K562 (cell line): ENCODE data around the gene BLVRA. TPM values are rescaled to one million over a fixed set of nuclear protein-coding genes. Genes with fewer than 3 reads are reported as not detected.

Experiments
- ATF7 ChIP-seq: fragments of 450-650 bp; IDR thresholded peaks from 2 replicates; pipeline ENCODE4 v1.7.1; 2014; ENCODE audit warnings: mild to moderate bottlenecking, moderate library complexity
- CHD2 ChIP-seq: IDR thresholded peaks from 2 replicates; pipeline ENCODE4 v1.6.1; 2011; ENCODE audit warnings: low read depth, low read length
- HBP1 ChIP-seq: fragments of 450-650 bp; formaldehyde crosslinking; IDR thresholded peaks from 2 replicates; pipeline ENCODE4 v1.4.0; 2022; ENCODE audit warnings: missing genetic modification characterization
- NR0B1 ChIP-seq: fragments of 450-650 bp; IDR thresholded peaks from one replicate; pipeline ENCODE4 v1.6.1; 2018; ENCODE audit warnings: mild to moderate bottlenecking, moderate library complexity; ENCODE audit not compliant: partially characterized antibody
- POLR2AphosphoS5 ChIP-seq: IDR thresholded peaks from 2 replicates; pipeline ENCODE4 v1.6.1; 2011; ENCODE audit warnings: mild to moderate bottlenecking, low read depth, low read length, moderate library complexity; ENCODE audit not compliant: control insufficient read depth, insufficient read depth
- POLR3A ChIP-seq: IDR thresholded peaks from 2 replicates; pipeline ENCODE4 v1.6.1; 2011; ENCODE audit warnings: borderline replicate concordance, mild to moderate bottlenecking, moderate library complexity; ENCODE audit not compliant: insufficient read length, insufficient read depth; ENCODE audit errors: extremely low read depth
- RBBP5 ChIP-seq: fragments of 200-600 bp; sonication (generic); IDR thresholded peaks from 2 replicates; pipeline ENCODE4 v1.6.1; 2012; ENCODE audit warnings: borderline replicate concordance, mild to moderate bottlenecking, low read length, control low read depth, inconsistent platforms; ENCODE audit not compliant: insufficient read depth, poor library complexity, severe bottlenecking
- RBM39 ChIP-seq: fragments of 200-400 bp; formaldehyde crosslinking; optimal IDR thresholded peaks from 2 replicates; pipeline ENCODE3; 2018; ENCODE audit warnings: low read depth, low read length
- SIN3A ChIP-seq, 2 experiments: fragments of 150-350 bp in 1 of 2; IDR thresholded peaks; 2 replicates each; pipeline ENCODE4 v1.6.1; 2011 to 2016; ENCODE audit warnings: borderline replicate concordance in 2 of 2, low read depth in 2 of 2, low read length in 2 of 2, mild to moderate bottlenecking in 2 of 2, moderate library complexity in 2 of 2; ENCODE audit not compliant: control insufficient read depth in 1 of 2
- SMAD1 ChIP-seq: fragments of 150-350 bp; IDR thresholded peaks from 2 replicates; pipeline ENCODE4 v1.6.1; 2014; ENCODE audit warnings: low read length, low read depth; ENCODE audit not compliant: partially characterized antibody
- SMC3 ChIP-seq: conservative IDR thresholded peaks from 2 replicates; pipeline ENCODE4 v1.6.1; 2011; ENCODE audit warnings: low read depth, low read length, improper control_type of control experiment; ENCODE audit not compliant: insufficient read depth
- STAT5A ChIP-seq: IDR thresholded peaks from 2 replicates; pipeline ENCODE4 v1.6.1; 2012; ENCODE audit warnings: low read length, inconsistent platforms, borderline replicate concordance
- THAP7 ChIP-seq: fragments of 250-450 bp; sonication (Bioruptor Pico); IDR thresholded peaks from 2 replicates; pipeline ENCODE4 v1.5.0; 2021
- ZNF318 ChIP-seq, 2 experiments: fragments of 450-650 bp; IDR thresholded peaks; 2 replicates each; pipeline ENCODE4 v1.6.1; 2016; ENCODE audit warnings: mild to moderate bottlenecking in 2 of 2, borderline replicate concordance in 1 of 2, low read depth in 1 of 2, moderate library complexity in 1 of 2
- ZNF583 ChIP-seq: fragments of 250-450 bp; sonication (Bioruptor Pico); IDR thresholded peaks from 2 replicates; pipeline ENCODE4 v1.4.0; 2020
- polyA plus RNA-seq, 8 experiments: library from polyadenylated mRNA; depleted of rRNA in 4 of 8; stranded (reverse) in 5 of 8; unstranded in 3 of 8; fragments of >200 nt; fragmentation: Nextera tagmentation in 2 of 8; fragmentation: Illumina TruSeq in 1 of 8; extraction: Ambion mirVana in 2 of 8; extraction: Trizol in 1 of 8; gene quantifications; 2 replicates each; pipeline versions ENCODE4 v1.2.1 to v1.2.3, GENCODE V29; 2011 to 2014; ENCODE audit warnings: inconsistent platforms in 1 of 8, missing spikeins in 1 of 8
- total RNA-seq, 7 experiments: library from RNA; depleted of rRNA in 6 of 7; stranded (reverse); fragments of >200 nt in 6 of 7; fragmentation: Illumina TruSeq in 2 of 7; extraction: Trizol in 2 of 7; gene quantifications; 2 replicates each; pipeline versions ENCODE4 v1.2.1 to v1.2.3, GENCODE V29; 2011 to 2021; ENCODE audit warnings: low replicate concordance in 1 of 7

The BLVRA gene
- total and polyA plus RNA-seq, 9 of the 15 experiments (the other 6 are each of a cell fraction or from before 2014, with no cell fraction given): 48.5 to 147 (median 61.5) TPM

DNA sequence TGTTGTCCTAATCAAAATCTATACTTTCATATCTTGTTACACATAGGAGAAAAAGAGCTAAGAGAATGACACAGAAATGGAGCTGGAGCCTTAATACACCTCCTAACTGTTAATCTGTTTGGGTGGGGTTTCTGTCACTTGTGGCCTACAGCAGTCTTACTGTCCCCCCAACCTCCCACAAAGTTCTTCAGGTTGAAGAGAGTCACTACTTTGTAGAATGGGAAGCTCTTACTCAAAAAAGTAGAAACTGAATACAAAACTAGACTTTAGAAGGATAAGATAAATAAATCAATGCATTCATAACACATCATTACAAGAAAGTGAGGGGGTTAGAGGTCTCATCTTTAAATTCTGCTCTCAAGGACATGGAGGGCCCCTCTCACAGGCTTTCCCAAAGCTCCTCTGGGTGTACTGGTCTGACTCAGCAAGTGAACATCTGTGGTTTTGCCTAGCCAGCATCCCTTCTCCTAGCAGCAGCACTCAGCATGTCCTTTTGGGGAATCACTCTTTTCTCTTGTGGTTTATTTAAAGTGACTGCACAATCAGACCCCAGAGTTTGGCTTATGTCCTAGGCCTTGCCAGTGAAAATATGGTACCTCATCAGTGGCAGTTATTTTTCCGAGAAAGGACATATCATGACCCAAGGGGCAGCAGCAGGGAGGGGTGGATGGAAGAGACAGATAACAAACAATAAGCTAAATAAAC, 2.0 kb upstream of the BLVRA start (continued):
- no peak for TF ChIP-seq NR0B1
- 0 out of 2 replicates have a peak, but pooled peaks have one; percentile 62 for TF ChIP-seq ATF7
- TF ChIP-seq STAT5A: peak; percentile 63
- no peak for TF ChIP-seq THAP7
- no peak for TF ChIP-seq HBP1 (CRISPR knock-in tag)
- no peak for TF ChIP-seq SMC3
- TF ChIP-seq SMAD1: no peak
- TF ChIP-seq ZNF318 (IDR thresholded peaks at IDR 0.05; ENCODE audit: borderline replicate concordance in 1 of 2, low read depth in 1 of 2): no peak
- no peak for TF ChIP-seq SIN3A (IDR thresholded peaks at IDR 0.05; ENCODE audit: borderline replicate concordance in 2 of 2, control insufficient read depth in 1 of 2, low read depth in 2 of 2, low read length in 2 of 2)
- no peak for TF ChIP-seq ZNF583 (CRISPR knock-in tag)
- no peak for TF ChIP-seq RBBP5
- no peak for TF ChIP-seq RBM39
- TF ChIP-seq POLR3A: no peak
- no peak for TF ChIP-seq CHD2
- TF ChIP-seq POLR2AphosphoS5: no peak
